Measurements from ENCODE around the gene ANG. TPM values are rescaled to one million over a fixed set of nuclear protein-coding genes. Genes with fewer than 3 reads are reported as not detected.

Gene ANG
- total and polyA plus RNA-seq, 2 of the 8 experiments (the other 6 are each of a cell fraction or from before 2014, with no cell fraction given) = 2.2 to 4.6 TPM

DNA sequence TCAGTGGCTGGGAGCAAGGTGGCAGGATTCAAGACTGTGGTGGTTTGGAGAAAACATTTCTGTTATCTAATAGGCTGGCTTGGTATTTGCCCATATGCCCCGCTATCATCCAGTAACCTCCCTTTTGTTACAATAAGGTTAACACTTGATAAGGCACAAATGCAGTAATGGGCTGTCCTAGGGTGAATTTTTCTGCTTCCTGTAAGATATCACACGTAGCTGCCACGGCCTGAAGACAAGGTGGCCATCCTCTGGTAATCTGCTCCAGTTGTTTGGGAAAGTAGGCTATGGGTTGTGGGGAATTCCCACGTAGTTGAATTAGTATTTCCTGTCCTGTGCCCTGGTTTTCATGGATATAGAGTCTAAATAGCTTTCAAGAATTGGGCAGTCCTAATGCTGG, 23.1 kb downstream of the ANG start (continued):
- TF ChIP-seq YY1 (IDR thresholded peaks at IDR 0.05; ENCODE audit: low read depth, low read length) = no peak
